K562 (cell line): Measurements from ENCODE around the gene PAF1. TPM values are rescaled to one million over a fixed set of nuclear protein-coding genes. Genes with fewer than 3 reads are reported as not detected.

Source experiments
- CBX1 ChIP-seq: sonication (generic); IDR thresholded peaks from 2 replicates; pipeline ENCODE4 v1.6.1; 2016; ENCODE audit warnings: antibody characterized with exemption, low read depth, mild to moderate bottlenecking
- DPF2 ChIP-seq: fragments of 450-650 bp; IDR thresholded peaks from 2 replicates; pipeline ENCODE4 v1.6.1; 2016
- EGR1 ChIP-seq: fragments of 450-650 bp; conservative IDR thresholded peaks from 2 replicates; pipeline ENCODE4 v1.6.1; 2017; ENCODE audit warnings: mild to moderate bottlenecking
- EZH2 ChIP-seq: IDR thresholded peaks from 2 replicates; pipeline ENCODE4 v1.6.1; 2012; ENCODE audit warnings: low read depth, mild to moderate bottlenecking, inconsistent platforms, low read length, borderline replicate concordance
- FOXA1 ChIP-seq: fragments of 450-650 bp; IDR thresholded peaks from 2 replicates; pipeline ENCODE4 v1.6.1; 2016; ENCODE audit warnings: mild to moderate bottlenecking, borderline replicate concordance
- GTF2F1 ChIP-seq: IDR thresholded peaks from 2 replicates; pipeline ENCODE4 v1.6.1; 2011; ENCODE audit warnings: low read depth, low read length, improper control_type of control experiment
- HMGXB4 ChIP-seq: sonication (generic); formaldehyde crosslinking; IDR thresholded peaks from 2 replicates; pipeline ENCODE4 v1.8.1; 2023; ENCODE audit warnings: mild to moderate bottlenecking, missing genetic modification reagents
- HOMEZ ChIP-seq: fragments of 250-450 bp; sonication (Bioruptor Pico); IDR thresholded peaks from 2 replicates; pipeline ENCODE4 v1.4.0; 2020; ENCODE audit warnings: mild to moderate bottlenecking, moderate library complexity
- ILF3 ChIP-seq: fragments of 450-650 bp; IDR thresholded peaks from 2 replicates; pipeline ENCODE4 v1.6.1; 2018; ENCODE audit warnings: antibody characterized with exemption, mild to moderate bottlenecking, moderate library complexity, borderline replicate concordance
- MLLT1 ChIP-seq, 2 experiments: fragments of 450-650 bp; IDR thresholded peaks; 2 replicates each; pipeline ENCODE4 v1.6.1; 2016
- NFRKB ChIP-seq: fragments of 450-650 bp; IDR thresholded peaks from 2 replicates; pipeline ENCODE4 v1.6.1; 2016; ENCODE audit warnings: low read depth
- NFYB ChIP-seq: IDR thresholded peaks from 2 replicates; pipeline ENCODE4 v1.6.1; 2011; ENCODE audit warnings: mild to moderate bottlenecking, moderate library complexity; ENCODE audit not compliant: insufficient read length; ENCODE audit errors: extremely low read depth
- PML ChIP-seq: IDR thresholded peaks from 2 replicates; pipeline ENCODE4 v1.6.1; 2012; ENCODE audit warnings: low read length, inconsistent platforms
- RBM34 ChIP-seq: fragments of 200-400 bp; formaldehyde crosslinking; IDR thresholded peaks from 2 replicates; pipeline ENCODE4 v1.6.1; 2018; ENCODE audit warnings: low read length, borderline replicate concordance; ENCODE audit not compliant: insufficient read depth
- SREBF2 ChIP-seq: sonication (generic); formaldehyde crosslinking; IDR thresholded peaks from 2 replicates; pipeline ENCODE4 v1.4.0; 2020; ENCODE audit warnings: mild to moderate bottlenecking, missing genetic modification reagents
- SRF ChIP-seq, 2 experiments: fragments of 250-450, 450-650 bp in 1 of 2; sonication (Bioruptor Pico) in 1 of 2; sonication (generic) in 1 of 2; formaldehyde crosslinking; IDR thresholded peaks; 2 replicates each; pipeline versions ENCODE4 v1.5.0 to v1.5.1; 2020 to 2022; ENCODE audit warnings: mild to moderate bottlenecking in 1 of 2, missing genetic modification reagents in 1 of 2
- TCFL5 ChIP-seq: fragments of 250-450 bp; sonication (Bioruptor Pico); conservative IDR thresholded peaks from 2 replicates; pipeline ENCODE4 v1.6.1; 2021; ENCODE audit warnings: mild to moderate bottlenecking, moderate library complexity, matching md5 sums
- ZBTB11 ChIP-seq, 3 experiments: fragments of 200-800 bp in 1 of 3; fragments of 250-450 bp in 1 of 3; fragments of 450-650 bp in 1 of 3; sonication (Bioruptor Pico) in 1 of 3; sonication (Bioruptor generic) in 1 of 3; formaldehyde crosslinking in 1 of 3; IDR thresholded peaks; 2 replicates each; pipeline versions ENCODE4 v1.6.1 to v1.8.0; 2016 to 2022; ENCODE audit warnings: mild to moderate bottlenecking in 2 of 3, missing genetic modification characterization in 2 of 3, missing compliant biosample characterization in 1 of 3, moderate library complexity in 1 of 3
- ZFP30 ChIP-seq: fragments of 250-450 bp; sonication (Bioruptor Pico); IDR thresholded peaks from 2 replicates; pipeline ENCODE4 v1.8.0; 2022; ENCODE audit warnings: moderate library complexity, mild to moderate bottlenecking, inconsistent platforms, borderline replicate concordance
- ZNF347 ChIP-seq: fragments of 450-650 bp; formaldehyde crosslinking; IDR thresholded peaks from 2 replicates; pipeline ENCODE4 v1.4.0; 2020; ENCODE audit warnings: low read depth, mild to moderate bottlenecking, moderate library complexity
- polyA plus RNA-seq, 8 experiments: library from polyadenylated mRNA; depleted of rRNA in 4 of 8; stranded (reverse) in 5 of 8; unstranded in 3 of 8; fragments of >200 nt; fragmentation: Nextera tagmentation in 2 of 8; fragmentation: Illumina TruSeq in 1 of 8; extraction: Ambion mirVana in 2 of 8; extraction: Trizol in 1 of 8; gene quantifications; 2 replicates each; pipeline versions ENCODE4 v1.2.1 to v1.2.3, GENCODE V29; 2011 to 2014; ENCODE audit warnings: inconsistent platforms in 1 of 8, missing spikeins in 1 of 8
- total RNA-seq, 7 experiments: library from RNA; depleted of rRNA in 6 of 7; stranded (reverse); fragments of >200 nt in 6 of 7; fragmentation: Illumina TruSeq in 2 of 7; extraction: Trizol in 2 of 7; gene quantifications; 2 replicates each; pipeline versions ENCODE4 v1.2.1 to v1.2.3, GENCODE V29; 2011 to 2021; ENCODE audit warnings: low replicate concordance in 1 of 7

The PAF1 gene
- total and polyA plus RNA-seq, 9 of the 15 experiments (the other 6 are each of a cell fraction or from before 2014, with no cell fraction given): 1.5 to 45.0 (median 33.8) TPM

- TF ChIP-seq HOMEZ (CRISPR knock-in tag) (no peak), NFRKB (no peak), MLLT1 (IDR thresholded peaks at IDR 0.05) (peak in 1 of 2 experiments; percentile 86; a peak in 2 of 4 replicates), DPF2 (peak; percentile 89), HMGXB4 (no peak), ZBTB11 (CRISPR knock-in tag; IDR thresholded peaks at IDR 0.05) (peak in 1 of 3 experiments; percentile 62; a peak in 2 of 6 replicates), PML (peak; percentile 80), NFYB (no peak), SREBF2 (CRISPR knock-in tag) (no peak), SRF (CRISPR knock-in tag; IDR thresholded peaks at IDR 0.05) (no peak), CBX1 (no peak), GTF2F1 (no peak), FOXA1 (no peak; the same call in 1 of the 2 replicates), RBM34 (no peak), EGR1 (no peak), ILF3 (no peak), ZFP30 (CRISPR knock-in tag) (no peak), ZNF347 (CRISPR knock-in tag) (no peak), EZH2 (no peak), TCFL5 (no peak)
Observed at GRCh38 chr19:39381910-39382611, 8.8 kb downstream of the PAF1 start (continued).
